K562 (cell line): ENCODE results near the gene ATXN3.

ENCODE experiments used
- ASH1L ChIP-seq: fragments of 450-650 bp; IDR thresholded peaks from 2 replicates; pipeline ENCODE4 v1.6.1; 2018; ENCODE audit warnings: borderline replicate concordance, mild to moderate bottlenecking, low read depth; ENCODE audit not compliant: partially characterized antibody
- EGR1 ChIP-seq: fragments of 450-650 bp; conservative IDR thresholded peaks from 2 replicates; pipeline ENCODE4 v1.6.1; 2017; ENCODE audit warnings: mild to moderate bottlenecking
- FOSL1 ChIP-seq: fragments of 200-800 bp; sonication (Bioruptor generic); conservative IDR thresholded peaks from 2 replicates; pipeline ENCODE4 v1.6.1; 2016; ENCODE audit warnings: missing genetic modification characterization, missing compliant biosample characterization
- GABPA ChIP-seq: fragments of 200-800 bp; sonication (Bioruptor generic); conservative IDR thresholded peaks from 2 replicates; pipeline ENCODE4 v1.6.1; 2016; ENCODE audit warnings: low read depth, missing genetic modification characterization, missing compliant biosample characterization
- HMBOX1 ChIP-seq: sonication (generic); IDR thresholded peaks from 2 replicates; pipeline ENCODE4 v1.6.1; 2016
- MYBL2 ChIP-seq, 2 experiments: fragments of 450-650 bp in 1 of 2; sonication (generic) in 1 of 2; formaldehyde crosslinking in 1 of 2; IDR thresholded peaks; 2 replicates each; pipeline versions ENCODE4 v1.6.1 to v1.8.1; 2017 to 2022; ENCODE audit warnings: borderline replicate concordance in 1 of 2, inconsistent platforms in 1 of 2, low read depth in 1 of 2, mild to moderate bottlenecking in 1 of 2, missing genetic modification reagents in 1 of 2, moderate library complexity in 1 of 2
- SPI1 ChIP-seq: IDR thresholded peaks from 2 replicates; pipeline ENCODE4 v1.6.1; 2011; ENCODE audit warnings: low read depth, low read length, control low read depth, borderline replicate concordance
- TAF1 ChIP-seq: IDR thresholded peaks from 2 replicates; pipeline ENCODE4 v1.6.1; 2011; ENCODE audit warnings: mild to moderate bottlenecking, low read length, moderate library complexity; ENCODE audit not compliant: insufficient read depth, control insufficient read depth, severe bottlenecking; ENCODE audit errors: extremely low read depth
- TCF7L2 ChIP-seq: fragments of 150-350 bp; IDR thresholded peaks from 2 replicates; pipeline ENCODE4 v1.6.1; 2016; ENCODE audit warnings: low read depth, mild to moderate bottlenecking, low read length, moderate library complexity
- TF ChIP-seq, protein P1 (sequence below), 3 experiments: IDR thresholded peaks in 2 of 3; conservative IDR thresholded peaks in 1 of 3; 2 replicates each; pipeline ENCODE4 v1.5.1; 2011 to 2012; ENCODE audit warnings: low read length in 3 of 3, mild to moderate bottlenecking in 3 of 3, control low read depth in 2 of 3, improper control_type of control experiment in 1 of 3, inconsistent platforms in 1 of 3, low read depth in 1 of 3, mixed read lengths in 1 of 3, moderate library complexity in 1 of 3; ENCODE audit not compliant: insufficient read depth in 2 of 3
- TF ChIP-seq, protein P2 (sequence below): fragments of 450-650 bp; IDR thresholded peaks from 2 replicates; pipeline ENCODE4 v1.6.1; 2016; ENCODE audit warnings: mild to moderate bottlenecking

- TF ChIP-seq, protein P1, sequence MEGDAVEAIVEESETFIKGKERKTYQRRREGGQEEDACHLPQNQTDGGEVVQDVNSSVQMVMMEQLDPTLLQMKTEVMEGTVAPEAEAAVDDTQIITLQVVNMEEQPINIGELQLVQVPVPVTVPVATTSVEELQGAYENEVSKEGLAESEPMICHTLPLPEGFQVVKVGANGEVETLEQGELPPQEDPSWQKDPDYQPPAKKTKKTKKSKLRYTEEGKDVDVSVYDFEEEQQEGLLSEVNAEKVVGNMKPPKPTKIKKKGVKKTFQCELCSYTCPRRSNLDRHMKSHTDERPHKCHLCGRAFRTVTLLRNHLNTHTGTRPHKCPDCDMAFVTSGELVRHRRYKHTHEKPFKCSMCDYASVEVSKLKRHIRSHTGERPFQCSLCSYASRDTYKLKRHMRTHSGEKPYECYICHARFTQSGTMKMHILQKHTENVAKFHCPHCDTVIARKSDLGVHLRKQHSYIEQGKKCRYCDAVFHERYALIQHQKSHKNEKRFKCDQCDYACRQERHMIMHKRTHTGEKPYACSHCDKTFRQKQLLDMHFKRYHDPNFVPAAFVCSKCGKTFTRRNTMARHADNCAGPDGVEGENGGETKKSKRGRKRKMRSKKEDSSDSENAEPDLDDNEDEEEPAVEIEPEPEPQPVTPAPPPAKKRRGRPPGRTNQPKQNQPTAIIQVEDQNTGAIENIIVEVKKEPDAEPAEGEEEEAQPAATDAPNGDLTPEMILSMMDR (IDR thresholded peaks at IDR 0.05 in 2 of 3, conservative IDR thresholded peaks at IDR 0.05 in 1 of 3; ENCODE audit: insufficient read depth in 2 of 3, low read depth in 1 of 3, low read length in 3 of 3), result no peak
- TF ChIP-seq, protein P2, sequence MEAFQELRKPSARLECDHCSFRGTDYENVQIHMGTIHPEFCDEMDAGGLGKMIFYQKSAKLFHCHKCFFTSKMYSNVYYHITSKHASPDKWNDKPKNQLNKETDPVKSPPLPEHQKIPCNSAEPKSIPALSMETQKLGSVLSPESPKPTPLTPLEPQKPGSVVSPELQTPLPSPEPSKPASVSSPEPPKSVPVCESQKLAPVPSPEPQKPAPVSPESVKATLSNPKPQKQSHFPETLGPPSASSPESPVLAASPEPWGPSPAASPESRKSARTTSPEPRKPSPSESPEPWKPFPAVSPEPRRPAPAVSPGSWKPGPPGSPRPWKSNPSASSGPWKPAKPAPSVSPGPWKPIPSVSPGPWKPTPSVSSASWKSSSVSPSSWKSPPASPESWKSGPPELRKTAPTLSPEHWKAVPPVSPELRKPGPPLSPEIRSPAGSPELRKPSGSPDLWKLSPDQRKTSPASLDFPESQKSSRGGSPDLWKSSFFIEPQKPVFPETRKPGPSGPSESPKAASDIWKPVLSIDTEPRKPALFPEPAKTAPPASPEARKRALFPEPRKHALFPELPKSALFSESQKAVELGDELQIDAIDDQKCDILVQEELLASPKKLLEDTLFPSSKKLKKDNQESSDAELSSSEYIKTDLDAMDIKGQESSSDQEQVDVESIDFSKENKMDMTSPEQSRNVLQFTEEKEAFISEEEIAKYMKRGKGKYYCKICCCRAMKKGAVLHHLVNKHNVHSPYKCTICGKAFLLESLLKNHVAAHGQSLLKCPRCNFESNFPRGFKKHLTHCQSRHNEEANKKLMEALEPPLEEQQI, result no peak
- TF ChIP-seq SPI1 (no peak), FOSL1 (tag) (no peak), TAF1 (no peak), MYBL2 (IDR thresholded peaks at IDR 0.05; ENCODE audit: low read depth) (no peak), MYBL2 (CRISPR knock-in tag; IDR thresholded peaks at IDR 0.05; ENCODE audit: borderline replicate concordance) (no peak), GABPA (tag) (no peak), TCF7L2 (no peak), ASH1L (no peak), HMBOX1 (no peak), EGR1 (no peak)
Measured at GRCh38 chr14:92009604-92010003, 96.8 kb downstream of the ATXN3 start.
